Stomach (tissue), 9 donors: Measurements from ENCODE around the gene MXI1. TPM values are rescaled to one million over a fixed set of nuclear protein-coding genes. Genes with fewer than 3 reads are reported as not detected.

Experiments used
- DNase-seq, 2 donors: peaks; one replicate each; pipeline versions ENCODE4 v3.0.0 to v3.0.0-alpha.2; 2013 to 2019
- H3K27ac ChIP-seq, 5 donors: fragments of 200-600 bp in 4 of 5; sonication (generic) in 4 of 5; one replicate each; pipeline ENCODE4 v1.5.1; 2013 to 2019; ENCODE audit warnings: mild to moderate bottlenecking in 1 of 5, moderate library complexity in 1 of 5
- H3K27me3 ChIP-seq, 3 donors: fragments of 200-600 bp; sonication (generic); one replicate each; pipeline ENCODE4 v1.5.1; 2017 to 2019; ENCODE audit warnings: mixed run types in 1 of 3
- H3K36me3 ChIP-seq, 4 donors: fragments of 200-600 bp; sonication (generic); 1 replicate in 3 of 4; 2 replicates in 1 of 4; pipeline ENCODE4 v1.5.1; 2016 to 2019
- H3K4me1 ChIP-seq, 4 donors: fragments of 200-600 bp; sonication (generic); one replicate each; pipeline ENCODE4 v1.5.1; 2016 to 2019
- H3K4me3 ChIP-seq, 4 donors: fragments of 200-600 bp; sonication (generic) in 3 of 4; one replicate each; pipeline ENCODE4 v1.5.1; 2016 to 2019; ENCODE audit warnings: mild to moderate bottlenecking in 1 of 4
- H3K9me3 ChIP-seq, 4 donors: fragments of 200-600 bp; sonication (generic); one replicate each; pipeline ENCODE4 v1.5.1; 2016 to 2019
- EP300 ChIP-seq: sonication (generic); formaldehyde crosslinking; IDR thresholded peaks from one replicate; pipeline ENCODE4 v1.6.1; 2017; ENCODE audit warnings: antibody characterized with exemption
- POLR2A ChIP-seq, 4 donors: fragments of 450-650 bp; IDR thresholded peaks; one replicate each; pipeline ENCODE4 v1.6.1; 2016; ENCODE audit warnings: antibody characterized with exemption in 4 of 4, control low read depth in 2 of 4, mild to moderate bottlenecking in 1 of 4, moderate library complexity in 1 of 4
- POLR2AphosphoS5 ChIP-seq, 3 donors: sonication (generic); formaldehyde crosslinking; IDR thresholded peaks; one replicate each; pipeline ENCODE4 v1.6.1; 2016; ENCODE audit warnings: antibody characterized with exemption in 3 of 3
- WGBS, 5 donors: extraction: QIAGEN DNeasy Blood & Tissue Kit in 3 of 5; methylation state at CpG; one replicate each; pipeline versions ENCODE4 v1.1.5 to v1.1.7; 2013 to 2018; 5-methylcytosine and 5-hydroxymethylcytosine counted together
- intact Hi-C: fragments of 100-400 bp; cut with DNase I; formaldehyde crosslinking; loops from one replicate; pipeline ENCODE4 v1.15.1; 2023; ENCODE audit warnings: low total_unique reads
- polyA plus RNA-seq, 3 donors: library from polyadenylated mRNA; stranded (reverse); fragments of 200-250 nt; gene quantifications; one replicate each; pipeline ENCODE4 v1.2.3, GENCODE V29; 2013
- total RNA-seq, 5 donors: library from RNA; depleted of rRNA; stranded (reverse); fragments of >200 nt; gene quantifications; one replicate each; pipeline versions ENCODE4 v1.1.0 to v1.2.3, GENCODE V29; 2014 to 2016
- TF ChIP-seq, protein P1 (sequence below), 7 experiments: fragments of 450-650 bp in 4 of 7; fragments of 200-600 bp in 3 of 7; sonication (generic) in 3 of 7; IDR thresholded peaks; one replicate each; pipeline ENCODE4 v1.5.1; 2016 to 2019; ENCODE audit warnings: antibody characterized with exemption in 7 of 7, control low read depth in 2 of 7, mild to moderate bottlenecking in 1 of 7
- donor health status: healthy with polysubstance abuse.
- donor health status: Bipolar disorder and iron deficiency.
- donor health status: healthy.

Gene MXI1
- total and polyA plus RNA-seq, 8 donors: 3.5 to 163 (median 34.3) TPM

DNA sequence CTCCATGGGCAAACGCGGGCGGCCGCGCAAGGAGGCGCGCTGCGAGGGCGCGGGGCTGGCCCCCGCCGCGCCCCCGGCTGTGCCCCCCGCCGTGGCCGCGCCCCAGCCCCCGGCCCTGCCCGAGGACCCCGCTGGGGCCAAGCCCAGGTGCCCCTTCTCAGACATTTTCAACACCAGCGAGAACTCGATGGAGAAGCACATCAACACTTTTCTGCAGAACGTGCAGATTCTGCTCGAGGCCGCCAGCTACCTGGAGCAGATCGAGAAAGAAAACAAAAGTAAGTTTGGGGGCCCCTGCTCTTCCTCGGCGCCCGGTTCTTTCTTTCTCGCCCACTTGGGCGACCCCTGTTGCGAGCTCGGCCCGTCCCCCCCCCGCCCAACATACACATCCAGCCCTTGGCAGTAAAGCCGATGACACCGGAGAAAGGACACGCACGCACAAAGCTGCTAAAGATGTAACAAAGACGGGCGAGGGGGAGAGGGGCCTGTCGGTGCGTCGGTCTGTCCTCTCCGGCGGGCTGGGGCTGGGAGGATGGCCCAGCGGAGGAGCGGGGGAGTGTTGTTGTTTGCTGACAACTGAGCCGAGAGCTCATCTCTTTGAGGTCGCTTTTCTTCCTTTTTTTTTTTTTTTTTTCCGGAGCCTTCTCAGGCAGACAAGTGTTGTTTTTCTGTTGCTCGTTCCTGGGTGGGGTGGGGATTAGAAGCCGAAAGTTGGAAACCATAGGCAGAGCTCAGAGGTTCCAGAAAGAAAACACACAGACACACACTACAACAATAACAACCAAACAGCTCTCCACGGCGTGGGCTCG lies 604 bp downstream of the MXI1 start:
- 0 to 1% (median 0%) methylated on average over 35 to 57 of the region's 57 CpGs for WGBS, 5 donors
- H3K27me3 ChIP-seq: no peaks in the 10 kb centered on the region
- H3K4me3 ChIP-seq: peak overlapping the region; percentile 65 to 73 (median 68)
- intact Hi-C loops: loop anchor here (10.0 kb wide), 1 partner anchor 63 kb away; no protein-coding TSS in a partner anchor
- H3K4me1 ChIP-seq: peaks cover 10 to 35% (median 20%) of the 10 kb centered on the region in 4 donors
- TF ChIP-seq POLR2A (IDR thresholded peaks at IDR 0.05) (no peak), EP300 (no peak), POLR2AphosphoS5 (IDR thresholded peaks at IDR 0.05) (no peak)
- TF ChIP-seq, protein P1, sequence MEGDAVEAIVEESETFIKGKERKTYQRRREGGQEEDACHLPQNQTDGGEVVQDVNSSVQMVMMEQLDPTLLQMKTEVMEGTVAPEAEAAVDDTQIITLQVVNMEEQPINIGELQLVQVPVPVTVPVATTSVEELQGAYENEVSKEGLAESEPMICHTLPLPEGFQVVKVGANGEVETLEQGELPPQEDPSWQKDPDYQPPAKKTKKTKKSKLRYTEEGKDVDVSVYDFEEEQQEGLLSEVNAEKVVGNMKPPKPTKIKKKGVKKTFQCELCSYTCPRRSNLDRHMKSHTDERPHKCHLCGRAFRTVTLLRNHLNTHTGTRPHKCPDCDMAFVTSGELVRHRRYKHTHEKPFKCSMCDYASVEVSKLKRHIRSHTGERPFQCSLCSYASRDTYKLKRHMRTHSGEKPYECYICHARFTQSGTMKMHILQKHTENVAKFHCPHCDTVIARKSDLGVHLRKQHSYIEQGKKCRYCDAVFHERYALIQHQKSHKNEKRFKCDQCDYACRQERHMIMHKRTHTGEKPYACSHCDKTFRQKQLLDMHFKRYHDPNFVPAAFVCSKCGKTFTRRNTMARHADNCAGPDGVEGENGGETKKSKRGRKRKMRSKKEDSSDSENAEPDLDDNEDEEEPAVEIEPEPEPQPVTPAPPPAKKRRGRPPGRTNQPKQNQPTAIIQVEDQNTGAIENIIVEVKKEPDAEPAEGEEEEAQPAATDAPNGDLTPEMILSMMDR (IDR thresholded peaks at IDR 0.05): no peak
- H3K27ac ChIP-seq: peak overlapping the region; percentile 92 to 97 (median 94)
- DNase-seq: peak; percentile 37 to 80
- H3K36me3 ChIP-seq: no peaks in the 10 kb centered on the region
- H3K9me3 ChIP-seq: no peaks in the 10 kb centered on the region

DNA sequence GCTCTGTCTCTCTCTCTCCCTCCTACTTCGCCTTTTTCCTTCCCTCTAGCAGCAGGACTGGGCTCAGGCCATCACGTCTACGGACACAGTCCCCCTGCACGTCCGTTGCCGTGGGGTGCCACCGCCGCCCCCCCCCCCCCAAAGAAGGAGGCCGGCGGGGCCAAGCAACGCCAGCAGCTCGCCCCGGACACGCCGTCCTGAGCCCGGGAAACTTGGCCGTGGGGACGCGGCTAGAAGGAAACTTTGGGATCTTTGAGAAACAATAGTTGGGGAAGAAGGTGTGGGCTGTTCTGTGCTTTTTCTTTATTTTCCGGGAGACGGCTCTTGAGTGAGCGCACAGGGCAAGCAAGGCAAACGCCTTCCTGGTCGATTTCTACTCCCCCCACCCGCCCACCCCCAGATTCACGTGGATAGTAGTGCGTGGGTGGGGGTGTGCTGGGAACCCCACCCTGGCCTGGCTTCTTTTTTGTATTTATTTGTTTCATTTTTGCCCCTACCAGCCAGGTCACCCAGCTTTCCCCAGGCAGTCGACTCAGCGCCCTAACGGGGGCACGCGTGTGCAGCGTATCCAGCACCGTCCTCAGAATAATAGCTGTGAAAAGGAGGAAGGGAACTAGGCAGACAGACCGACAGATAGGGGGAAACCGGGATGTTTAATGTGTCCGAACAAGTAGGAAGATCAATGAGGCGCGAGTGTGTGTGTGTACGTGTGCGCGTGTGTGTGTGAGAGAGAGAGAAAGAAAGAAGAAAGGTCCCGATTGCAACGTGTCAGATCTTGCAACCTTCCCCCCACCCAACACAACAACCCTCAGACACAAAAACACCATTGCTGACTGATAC lies 1.4 kb downstream of the MXI1 start:
- Histone ChIP-seq H3K9me3 (no peaks in the 10 kb centered on the region), H3K4me1 (peaks cover 10 to 38% (median 22%) of the 10 kb centered on the region in 4 donors), H3K27me3 (no peaks in the 10 kb centered on the region), H3K36me3 (no peaks in the 10 kb centered on the region), H3K27ac (peak overlapping the region; percentile 92 to 97 (median 94)), H3K4me3 (peak overlapping the region; percentile 65 to 73 (median 68))
- DNase-seq: peak; percentile 30 to 79
- intact Hi-C loops: loop anchor here (10.0 kb wide), 1 partner anchor 64 kb away; no protein-coding TSS in a partner anchor
- WGBS, 5 donors: 0 to 1% (median 0%) methylated on average over 40 to 44 of the region's 44 CpGs
- TF ChIP-seq POLR2AphosphoS5 (IDR thresholded peaks at IDR 0.05) (peak in 1 of 3 donors; percentile 18), EP300 (no peak)
- TF ChIP-seq, protein P1 (IDR thresholded peaks at IDR 0.05): peak in 1 of 7 experiments; percentile 4

- peak in 1 of 2 donors; percentile 87 for DNase-seq
- no peaks in the 10 kb centered on the region for H3K27me3 ChIP-seq
- peak overlapping the region; percentile 65 to 73 (median 68) for H3K4me3 ChIP-seq
- 0 to 1% (median 0%) methylated on average over 18 to 24 of the region's 24 CpGs for WGBS, 5 donors
- intact Hi-C loops: loop anchor here (10.0 kb wide), 1 partner anchor 65 kb away; no protein-coding TSS in a partner anchor
- H3K4me1 ChIP-seq: peaks cover 15 to 44% (median 27%) of the 10 kb centered on the region in 4 donors
- TF ChIP-seq, protein P1 (IDR thresholded peaks at IDR 0.05): peak in 1 of 7 experiments; percentile 4
- TF ChIP-seq EP300 (no peak), POLR2A (IDR thresholded peaks at IDR 0.05) (no peak), POLR2AphosphoS5 (IDR thresholded peaks at IDR 0.05) (peak; percentile 19 to 54 (median 46))
- H3K27ac ChIP-seq: peak overlapping the region; percentile 92 to 97 (median 94)
- no peaks in the 10 kb centered on the region for H3K9me3 ChIP-seq
- H3K36me3 ChIP-seq: no peaks in the 10 kb centered on the region
Measured at GRCh38 chr10:110209454-110209925, 2.1 kb downstream of the MXI1 start.
